ENCODE results near the gene SCYL1. TPM values are rescaled to one million over a fixed set of nuclear protein-coding genes. Genes with fewer than 3 reads are reported as not detected.

The SCYL1 gene
- total and polyA plus RNA-seq, 2 of the 4 experiments (the other 2 are of a cell fraction), result 96.4 to 150 TPM

DNA sequence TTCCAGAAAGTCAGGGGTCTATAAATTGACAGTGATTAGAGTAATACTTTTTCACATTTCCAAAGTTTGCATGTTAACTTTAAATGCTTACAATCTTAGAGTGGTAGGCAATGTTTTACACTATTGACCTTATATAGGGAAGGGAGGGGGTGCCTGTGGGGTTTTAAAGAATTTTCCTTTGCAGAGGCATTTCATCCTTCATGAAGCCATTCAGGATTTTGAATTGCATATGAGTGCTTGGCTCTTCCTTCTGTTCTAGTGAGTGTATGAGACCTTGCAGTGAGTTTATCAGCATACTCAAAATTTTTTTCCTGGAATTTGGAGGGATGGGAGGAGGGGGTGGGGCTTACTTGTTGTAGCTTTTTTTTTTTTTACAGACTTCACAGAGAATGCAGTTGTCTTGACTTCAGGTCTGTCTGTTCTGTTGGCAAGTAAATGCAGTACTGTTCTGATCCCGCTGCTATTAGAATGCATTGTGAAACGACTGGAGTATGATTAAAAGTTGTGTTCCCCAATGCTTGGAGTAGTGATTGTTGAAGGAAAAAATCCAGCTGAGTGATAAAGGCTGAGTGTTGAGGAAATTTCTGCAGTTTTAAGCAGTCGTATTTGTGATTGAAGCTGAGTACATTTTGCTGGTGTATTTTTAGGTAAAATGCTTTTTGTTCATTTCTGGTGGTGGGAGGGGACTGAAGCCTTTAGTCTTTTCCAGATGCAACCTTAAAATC, 20.8 kb upstream of the SCYL1 start:
- dilution Hi-C loops (cut with HindIII; ENCODE audit: low sequenced_read_pairs, unreplicated experiment) (no loop called here), in situ Hi-C loops (cut with MboI; ENCODE audit: low sequenced_read_pairs) (no loop called here), intact Hi-C loops (cut with micrococcal nuclease) (no loop called here)
- Histone ChIP-seq H3K4ac (ENCODE audit: low read depth, low read length) (no peak overlapping the region), H3K9me1 (ENCODE audit: insufficient read depth, low read length) (no peaks in the 10 kb centered on the region), H3K23ac (ENCODE audit: low read depth, low read length) (peak overlapping the region; percentile 1; the same call in 1 of the 2 replicates), H2BK5ac (ENCODE audit: low read depth, low read length, poor library complexity, severe bottlenecking) (peak overlapping the region; percentile 84), H2BK15ac (ENCODE audit: low read depth, low read length) (no peak overlapping the region), H3K4me1 (ENCODE audit: control insufficient read depth, insufficient read depth, low read length) (no peaks in the 10 kb centered on the region), H2BK120ac (ENCODE audit: low read depth, low read length) (no peak overlapping the region), H3K79me1 (ENCODE audit: low read depth in 1 of 2, low read length in 2 of 2) (peaks cover 0 to 26% of the 10 kb centered on the region in 2 experiments; a peak in 2 of 4 replicates), H2AFZ (replicated peaks; ENCODE audit: low read length, poor library complexity) (no peak overlapping the region), H2AK9ac (replicated peaks; ENCODE audit: low read depth, low read length, poor library complexity) (no peak overlapping the region), H2BK20ac (ENCODE audit: low read depth, low read length) (no peak overlapping the region), H3K18ac (ENCODE audit: low read depth, low read length) (peak overlapping the region; percentile 18; the same call in 1 of the 2 replicates), H3K27me3 (ENCODE audit: control insufficient read depth, insufficient read depth, low read length) (no peaks in the 10 kb centered on the region), H4K5ac (ENCODE audit: low read depth, low read length) (no peak overlapping the region), H4K8ac (ENCODE audit: low read depth in 2 of 2, low read length in 2 of 2) (no peak overlapping the region), H4K20me1 (ENCODE audit: insufficient read depth, low read length) (peaks cover 86% of the 10 kb centered on the region), H3K9me3 (ENCODE audit: control insufficient read depth, insufficient read depth, low read length) (no peaks in the 10 kb centered on the region), H4K91ac (ENCODE audit: insufficient read depth, low read depth, low read length) (no peak overlapping the region), H3K14ac (replicated peaks; ENCODE audit: low read depth, low read length) (peak overlapping the region; percentile 26), H3K9ac (ENCODE audit: low read depth, low read length) (peak overlapping the region; percentile 97), H3K27ac (ENCODE audit: insufficient read depth, low read length) (peak overlapping the region; percentile 44; the same call in 1 of the 2 replicates), H3K36me3 (ENCODE audit: control insufficient read depth, insufficient read depth, low read length) (peaks cover 51% of the 10 kb centered on the region), H2AK5ac (ENCODE audit: low read depth, low read length) (no peak overlapping the region), H3K4me3 (ENCODE audit: insufficient read depth, low read depth, low read length) (peak overlapping the region; percentile 72), H3K56ac (ENCODE audit: extremely low read depth, insufficient read depth, low read length) (peak overlapping the region; percentile 62), H3K4me2 (ENCODE audit: low read depth, low read length) (peak overlapping the region; percentile 74)
- TF ChIP-seq NFE2L2 (IDR thresholded peaks at IDR 0.05; ENCODE audit: low read depth, low read length) (no peak), RAD21 (IDR thresholded peaks at IDR 0.05; ENCODE audit: low read length) (no peak), POLR2A (IDR thresholded peaks at IDR 0.05; ENCODE audit: low read depth, low read length) (no peak)
- no TSS peak for BruUV-seq (replicated peaks)
- ChIA-PET CTCF (no interaction called here), POLR2A (ENCODE audit: unreplicated experiment) (interaction anchor here (0.5 to 14.2 kb wide), 10 partner anchors 14 to 744 kb away, joined by 3 to 494 read pairs (median 5); partner anchors contain the start of genes NEAT1 and ZNRD2)
- DNase-seq, result peak; percentile 59
- WGBS, 2 experiments (ENCODE audit: extremely low coverage in 2 of 2, insufficient read length in 1 of 2), result 7% methylated on average over 3 of the region's 3 CpGs; no CpG with 5 or more reads in 1 of the 2 experiments
- no peak for ATAC-seq (ENCODE audit: low read depth)

Measured in IMR-90 (cell line).